ENCODE results near the gene ARHGEF7. TPM values are rescaled to one million over a fixed set of nuclear protein-coding genes. Genes with fewer than 3 reads are reported as not detected.
"Not testable (repeated sequence)": the region's sequence is repeated elsewhere in the genome, so short reads cannot be mapped to it uniquely, and the experiment has no call there.

ARHGEF7 gene
- total and polyA plus RNA-seq, 8 donors: 11.6 to 126 (median 49.7) TPM

GRCh38 chr13:111253365-111253872 is 138.3 kb downstream of the ARHGEF7 start:
- DNase-seq: no peak
- intact Hi-C loops (cut with DNase I; ENCODE audit: low total_unique reads): no loop called here
- no peak overlapping the region for H3K4me3 ChIP-seq
- H3K4me1 ChIP-seq: peaks cover 12 to 24% (median 17%) of the 10 kb centered on the region in 4 donors
- TF ChIP-seq EP300 (IDR thresholded peaks at IDR 0.05) (no peak), POLR2AphosphoS5 (IDR thresholded peaks at IDR 0.05) (no peak), POLR2A (IDR thresholded peaks at IDR 0.05) (no peak), CTCF (IDR thresholded peaks at IDR 0.05) (no peak)
- peaks cover 13 to 60% (median 48%) of the 10 kb centered on the region in 4 donors for H3K36me3 ChIP-seq
- 95 to 98% (median 97%) methylated on average over 9 of the region's 9 CpGs for WGBS, 5 donors
- no peaks in the 10 kb centered on the region for H3K9me3 ChIP-seq
- H3K27me3 ChIP-seq: no peaks in the 10 kb centered on the region
- H3K27ac ChIP-seq: no peak overlapping the region

- DNase-seq: no peak
- Histone ChIP-seq H3K36me3 (peaks cover 16 to 64% (median 55%) of the 10 kb centered on the region in 4 donors), H3K4me3 (no peak overlapping the region), H3K4me1 (peaks cover 9 to 13% (median 10%) of the 10 kb centered on the region in 4 donors), H3K27me3 (no peaks in the 10 kb centered on the region), H3K27ac (no peak overlapping the region), H3K9me3 (no peaks in the 10 kb centered on the region)
- TF ChIP-seq CTCF (IDR thresholded peaks at IDR 0.05) (no peak), POLR2A (IDR thresholded peaks at IDR 0.05) (no peak), EP300 (IDR thresholded peaks at IDR 0.05) (no peak), POLR2AphosphoS5 (IDR thresholded peaks at IDR 0.05) (no peak)
- intact Hi-C loops (cut with DNase I; ENCODE audit: low total_unique reads): no loop called here
- WGBS, 5 donors: 95 to 99% (median 97%) methylated on average over 10 of the region's 10 CpGs
These were observed 140.2 kb downstream of the ARHGEF7 start for GRCh38 chr13:111255228-111255790.

- Histone ChIP-seq H3K27ac (no peak overlapping the region), H3K36me3 (peaks cover 16 to 55% (median 47%) of the 10 kb centered on the region in 4 donors), H3K9me3 (no peaks in the 10 kb centered on the region), H3K4me1 (peaks cover 7 to 12% (median 10%) of the 10 kb centered on the region in 4 donors), H3K4me3 (no peak overlapping the region), H3K27me3 (no peaks in the 10 kb centered on the region)
- intact Hi-C loops (cut with DNase I; ENCODE audit: low total_unique reads): no loop called here
- no peak for TF ChIP-seq POLR2AphosphoS5 (IDR thresholded peaks at IDR 0.05)
- WGBS, 5 donors: 96 to 98% (median 97%) methylated on average over 8 of the region's 8 CpGs
- no peak for DNase-seq
These were observed 141.3 kb downstream of the ARHGEF7 start for GRCh38 chr13:111256458-111256857.

- peaks cover 13 to 51% (median 46%) of the 10 kb centered on the region in 4 donors for H3K36me3 ChIP-seq
- H3K27me3 ChIP-seq: no peaks in the 10 kb centered on the region
- peaks cover 2 to 8% (median 6%) of the 10 kb centered on the region in 4 donors for H3K4me1 ChIP-seq
- no peak overlapping the region for H3K27ac ChIP-seq
- TF ChIP-seq POLR2A (IDR thresholded peaks at IDR 0.05) (no peak), EP300 (IDR thresholded peaks at IDR 0.05) (no peak), POLR2AphosphoS5 (IDR thresholded peaks at IDR 0.05) (no peak), CTCF (IDR thresholded peaks at IDR 0.05) (no peak)
- WGBS, 5 donors: 67 to 87% (median 79%) methylated on average over 1 of the region's 1 CpG
- intact Hi-C loops (cut with DNase I; ENCODE audit: low total_unique reads): no loop called here
- no peak for DNase-seq
- no peaks in the 10 kb centered on the region for H3K9me3 ChIP-seq
- H3K4me3 ChIP-seq: no peak overlapping the region
These were observed 141.8 kb downstream of the ARHGEF7 start for GRCh38 chr13:111256946-111257345.

GRCh38 chr13:111257899-111258298 is 142.8 kb downstream of the ARHGEF7 start:
- peaks cover 13 to 54% (median 49%) of the 10 kb centered on the region in 4 donors for H3K36me3 ChIP-seq
- H3K4me3 ChIP-seq; H3K4me1 ChIP-seq; DNase-seq; H3K27ac ChIP-seq; H3K9me3 ChIP-seq; H3K27me3 ChIP-seq; intact Hi-C loops (cut with DNase I; ENCODE audit: low total_unique reads): not testable (repeated sequence)
- WGBS, 5 donors: 90 to 100% (median 98%) methylated on average over 2 of the region's 2 CpGs; no CpG with 5 or more reads in 1 of the 5 donors

Data from stomach (tissue), 9 donors.